AML-193 (cell line): ENCODE results near the gene PPP1R15A.
"Not testable (repeated sequence)": the region's sequence is repeated elsewhere in the genome, so short reads cannot be mapped to it uniquely, and the experiment has no call there.

Source experiments
- DNase-seq, 2 experiments: peaks; one replicate each; lab custom pipeline; 2025; lab: John Stamatoyannopoulos, UW

Gene PPP1R15A

DNA sequence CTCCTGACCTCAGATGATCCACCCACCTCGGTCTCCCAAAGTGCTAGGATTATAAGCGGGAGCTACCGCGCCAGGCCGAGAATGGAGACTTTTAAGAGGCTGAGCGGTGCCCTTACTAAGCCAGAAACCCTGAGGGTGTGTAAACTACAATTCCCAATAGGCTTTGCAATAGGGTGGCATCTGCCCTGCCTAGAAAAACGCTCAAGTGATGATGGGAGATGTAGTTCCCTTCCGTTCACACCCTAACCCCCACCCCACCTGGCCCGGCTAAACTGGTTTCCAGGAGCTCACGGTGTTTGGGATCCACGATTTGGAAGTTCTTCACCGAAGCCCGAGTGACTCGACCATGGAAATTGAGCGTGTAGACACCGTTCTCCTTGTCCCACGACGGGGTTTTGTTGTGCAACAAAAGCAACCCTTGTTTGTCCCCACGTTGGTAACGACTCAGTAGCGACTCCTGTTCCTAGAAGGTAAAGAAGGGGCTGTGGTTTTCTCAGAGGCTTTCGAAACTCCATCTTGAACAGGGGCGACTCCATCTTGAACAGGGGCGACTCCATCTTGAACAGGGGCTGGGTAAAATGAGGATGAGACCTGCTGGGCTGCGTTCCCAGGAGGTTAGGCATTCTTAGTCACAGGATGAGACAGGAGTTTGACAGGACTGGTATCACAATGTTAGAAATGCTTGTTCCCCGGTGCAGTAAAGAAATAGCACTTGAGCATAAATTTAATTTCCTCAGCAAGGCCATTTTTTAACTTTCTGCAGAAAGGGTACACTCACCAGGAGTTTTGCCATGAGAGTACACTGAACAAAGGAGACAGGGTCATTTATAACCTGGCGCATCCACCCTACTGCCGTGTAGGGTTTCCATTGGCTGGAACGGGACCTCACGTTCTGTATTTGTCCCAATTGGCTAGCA is 9.8 kb downstream of the PPP1R15A start:
- no peak for DNase-seq

DNA sequence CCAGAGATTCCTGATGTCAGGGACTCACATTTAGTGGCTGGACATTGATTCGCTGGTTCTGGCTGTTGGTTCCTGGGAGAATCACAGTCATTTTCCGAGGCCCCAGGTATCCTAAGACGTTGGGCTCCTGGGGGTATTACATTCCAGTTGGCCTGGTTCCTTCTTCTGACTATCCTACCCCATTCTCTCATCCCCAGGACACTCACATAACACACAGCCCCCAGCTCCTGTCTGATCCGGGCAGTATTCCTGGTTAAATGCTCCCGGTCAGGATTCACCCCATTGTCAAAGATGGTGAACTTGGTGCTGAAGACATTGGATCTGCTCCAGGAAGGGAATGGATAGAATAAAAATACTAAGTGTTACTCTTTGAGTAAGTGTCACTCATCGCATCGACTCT is 11.5 kb downstream of the PPP1R15A start:
- DNase-seq, result no peak

DNA sequence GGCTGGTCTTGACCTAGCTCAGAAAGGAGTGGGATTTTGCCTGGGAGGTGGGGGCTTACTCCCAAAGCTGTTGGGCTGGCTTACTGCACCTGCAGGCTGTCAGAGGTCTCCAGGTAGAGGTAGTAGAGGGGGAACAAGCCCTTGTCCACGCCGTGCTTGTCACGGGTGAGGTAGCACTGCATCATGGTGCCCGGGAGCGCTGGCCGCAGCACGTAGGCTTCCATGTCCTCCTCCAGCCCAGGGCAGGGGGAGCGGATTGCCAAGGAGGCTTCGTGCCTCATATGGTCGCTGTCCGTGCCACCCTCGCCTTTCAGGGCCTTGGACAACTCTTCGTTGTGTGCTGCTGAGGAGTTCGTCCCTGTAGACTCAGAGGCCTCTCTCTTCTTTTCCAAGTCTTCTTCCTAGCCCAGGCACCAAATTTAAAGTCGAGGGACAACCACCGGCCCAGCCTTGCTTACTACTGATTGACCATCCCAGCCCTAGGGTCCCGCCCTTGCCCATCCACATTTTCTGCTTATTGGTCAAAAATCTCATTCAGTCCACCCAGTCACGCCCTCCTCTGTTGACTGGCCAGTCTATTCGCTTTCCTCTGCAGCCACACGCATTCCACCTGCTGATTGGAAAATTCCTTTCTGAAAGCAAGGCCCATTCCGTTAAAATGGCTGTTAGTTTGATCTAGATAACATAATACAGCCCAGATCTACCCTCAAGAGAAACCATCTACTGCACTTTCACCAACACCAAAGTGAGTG is 15.8 kb downstream of the PPP1R15A start:
- no peak for DNase-seq

DNA sequence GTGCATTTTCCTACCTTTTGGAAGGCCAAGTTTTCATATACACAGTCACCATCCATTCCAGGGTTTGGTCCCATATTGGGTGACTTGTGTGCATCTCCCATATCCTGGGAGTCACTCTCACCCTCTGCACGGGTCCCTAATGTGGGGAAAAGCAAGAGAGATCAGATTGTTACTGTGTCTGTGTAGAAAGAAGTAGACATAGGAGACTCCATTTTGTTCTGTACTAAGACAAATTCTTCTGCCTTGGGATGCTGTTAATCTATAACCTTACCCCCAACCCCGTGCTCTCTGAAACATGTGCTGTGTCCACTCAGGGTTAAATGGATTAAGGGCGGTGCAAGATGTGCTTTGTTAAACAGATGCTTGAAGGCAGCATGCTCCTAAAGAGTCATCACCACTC is 17.3 kb downstream of the PPP1R15A start:
- not testable (repeated sequence) for DNase-seq

DNA sequence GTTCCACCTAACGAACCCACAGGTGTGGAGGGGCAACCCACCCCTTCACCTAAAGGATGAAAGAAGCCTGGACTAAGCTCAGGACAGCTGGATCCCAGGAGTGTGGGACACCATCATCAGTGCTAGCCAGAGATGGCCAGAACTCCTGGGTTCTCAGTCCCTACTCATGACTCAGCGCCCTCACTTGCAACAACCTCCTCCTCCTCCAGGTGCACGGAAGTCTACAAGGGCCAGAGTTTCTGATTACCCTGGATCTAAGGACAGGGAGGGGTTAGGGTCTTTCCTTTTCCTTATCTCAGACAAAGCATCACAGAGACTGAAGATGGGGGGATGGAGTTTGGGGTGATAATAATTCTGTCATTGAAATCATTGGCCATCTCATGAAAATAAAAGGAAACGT is 18.3 kb downstream of the PPP1R15A start:
- no peak for DNase-seq

DNA sequence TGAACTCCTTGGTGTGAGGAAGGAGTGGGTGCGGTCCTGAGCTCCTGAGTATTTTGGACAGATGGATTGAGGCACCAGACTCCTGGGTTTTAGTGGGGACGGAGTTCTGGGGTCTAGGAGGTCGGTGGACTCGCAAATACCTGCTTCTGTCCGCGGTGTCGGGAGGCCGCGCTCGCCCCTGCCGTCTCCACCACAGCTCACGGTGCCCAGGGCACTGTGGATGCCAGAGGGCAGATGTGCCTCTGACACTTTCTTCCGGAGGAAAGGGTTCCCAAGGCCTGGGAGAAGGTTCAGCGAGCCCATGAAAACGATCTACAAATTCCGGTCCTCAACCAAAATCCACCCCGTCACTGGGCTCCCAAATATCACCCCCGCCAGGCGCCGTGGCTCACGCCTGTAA is 23.0 kb downstream of the PPP1R15A start:
- no peak for DNase-seq

DNA sequence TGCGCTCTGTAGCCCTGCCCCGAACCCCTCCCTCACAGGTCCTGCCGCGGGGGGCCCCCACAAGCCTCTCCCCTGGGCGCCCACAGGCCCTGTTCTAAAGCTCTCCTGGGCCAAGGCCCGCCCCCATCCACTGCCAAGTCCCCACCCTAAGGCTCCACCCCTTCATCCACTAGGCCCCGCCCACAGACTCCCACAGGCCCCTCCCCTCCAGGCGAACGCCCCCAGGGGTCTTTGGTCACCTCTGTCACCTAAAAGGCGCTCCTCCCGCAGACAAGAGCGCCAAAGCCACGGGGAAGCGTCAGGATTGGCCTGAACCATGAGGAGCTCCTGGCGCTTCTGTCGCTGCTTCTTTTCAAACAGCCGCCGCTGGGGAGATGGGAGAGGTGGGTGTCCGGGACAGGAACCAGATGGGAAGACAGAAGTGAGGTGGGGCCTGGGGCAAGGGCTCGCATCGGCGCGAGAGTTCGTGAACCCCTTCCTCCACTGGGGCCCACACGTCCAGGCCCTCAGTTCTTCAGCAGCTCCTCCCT is 24.0 kb downstream of the PPP1R15A start:
- no peak for DNase-seq

DNA sequence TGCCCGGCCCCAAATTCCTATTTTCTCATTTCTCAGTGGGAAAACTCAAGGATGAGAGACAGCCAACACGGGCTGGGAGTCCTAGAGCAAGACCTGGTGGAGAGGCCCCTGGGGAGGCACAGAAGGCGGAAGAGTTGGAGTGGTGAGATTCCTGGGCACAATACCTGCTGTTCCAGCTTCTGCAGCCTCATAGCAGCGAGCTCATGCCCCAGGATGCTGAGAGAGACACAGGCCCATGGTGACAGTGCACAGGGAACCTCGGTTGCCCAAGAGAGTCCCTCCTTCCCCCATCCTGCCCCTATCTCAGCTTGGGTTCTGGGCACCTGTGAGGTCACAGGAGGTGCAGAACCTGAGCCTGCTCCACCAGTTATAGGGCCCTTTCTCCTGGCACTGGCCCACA is 25.0 kb downstream of the PPP1R15A start:
- DNase-seq, result no peak

DNA sequence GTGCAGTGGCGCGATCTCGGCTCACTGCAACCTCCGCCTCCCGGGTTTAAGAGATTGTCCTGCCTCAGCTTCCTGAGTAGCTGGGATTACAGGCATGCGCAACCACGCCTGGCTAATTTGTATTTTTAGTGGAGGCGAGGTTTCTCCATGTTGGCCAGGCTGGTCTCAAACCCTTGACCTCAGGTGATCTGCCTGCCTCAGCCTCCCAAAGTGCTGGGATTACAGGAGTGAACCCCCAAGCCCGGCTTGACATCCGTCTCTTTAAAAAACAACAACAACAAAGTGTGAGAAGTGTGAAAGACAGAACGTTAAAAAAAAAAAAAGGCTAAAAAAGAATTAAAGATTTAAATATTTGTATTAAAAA is 27.1 kb downstream of the PPP1R15A start:
- DNase-seq, result not testable (repeated sequence)

DNA sequence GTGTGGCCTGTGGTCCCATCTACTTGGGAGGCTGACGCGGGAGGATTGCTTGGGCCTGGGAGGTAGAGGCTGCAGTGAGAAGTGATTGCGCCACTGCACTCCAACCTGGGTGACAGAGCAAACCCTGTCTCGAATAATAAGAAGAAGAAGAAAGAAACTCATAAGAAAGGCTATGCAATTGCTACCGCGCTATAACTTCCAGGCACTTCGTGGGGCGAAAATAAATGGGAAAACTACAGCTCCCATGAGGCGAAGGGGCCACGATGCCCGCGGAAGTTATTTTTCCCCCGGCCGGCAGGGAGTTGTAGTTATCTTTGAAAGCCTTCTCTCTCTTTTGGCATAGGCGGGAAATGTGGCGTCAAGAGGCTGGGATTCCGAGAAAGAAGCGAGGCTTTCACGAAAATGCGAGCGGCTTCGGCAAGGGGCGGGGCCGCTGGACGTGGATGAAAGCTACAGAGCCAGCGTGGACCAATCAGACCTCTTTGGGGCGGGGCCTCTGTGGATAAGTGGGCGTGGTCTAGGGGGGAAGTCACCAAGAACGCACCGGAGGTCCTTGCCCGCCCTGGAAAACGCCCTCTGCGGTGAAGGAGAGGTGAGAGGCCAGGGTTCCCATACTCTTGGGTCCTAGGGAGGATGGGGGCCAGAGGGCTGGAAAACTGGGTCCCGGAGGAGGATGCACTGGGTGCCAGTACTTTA is 27.7 kb downstream of the PPP1R15A start, which contains the start of gene NUCB1:
NUCB1 (plus strand) TSS at position 532 of the 696 bp plus-strand sequence. CDS start 485 bp downstream, outside the sequence.
- peak; percentile 95 to 97 for DNase-seq

DNA sequence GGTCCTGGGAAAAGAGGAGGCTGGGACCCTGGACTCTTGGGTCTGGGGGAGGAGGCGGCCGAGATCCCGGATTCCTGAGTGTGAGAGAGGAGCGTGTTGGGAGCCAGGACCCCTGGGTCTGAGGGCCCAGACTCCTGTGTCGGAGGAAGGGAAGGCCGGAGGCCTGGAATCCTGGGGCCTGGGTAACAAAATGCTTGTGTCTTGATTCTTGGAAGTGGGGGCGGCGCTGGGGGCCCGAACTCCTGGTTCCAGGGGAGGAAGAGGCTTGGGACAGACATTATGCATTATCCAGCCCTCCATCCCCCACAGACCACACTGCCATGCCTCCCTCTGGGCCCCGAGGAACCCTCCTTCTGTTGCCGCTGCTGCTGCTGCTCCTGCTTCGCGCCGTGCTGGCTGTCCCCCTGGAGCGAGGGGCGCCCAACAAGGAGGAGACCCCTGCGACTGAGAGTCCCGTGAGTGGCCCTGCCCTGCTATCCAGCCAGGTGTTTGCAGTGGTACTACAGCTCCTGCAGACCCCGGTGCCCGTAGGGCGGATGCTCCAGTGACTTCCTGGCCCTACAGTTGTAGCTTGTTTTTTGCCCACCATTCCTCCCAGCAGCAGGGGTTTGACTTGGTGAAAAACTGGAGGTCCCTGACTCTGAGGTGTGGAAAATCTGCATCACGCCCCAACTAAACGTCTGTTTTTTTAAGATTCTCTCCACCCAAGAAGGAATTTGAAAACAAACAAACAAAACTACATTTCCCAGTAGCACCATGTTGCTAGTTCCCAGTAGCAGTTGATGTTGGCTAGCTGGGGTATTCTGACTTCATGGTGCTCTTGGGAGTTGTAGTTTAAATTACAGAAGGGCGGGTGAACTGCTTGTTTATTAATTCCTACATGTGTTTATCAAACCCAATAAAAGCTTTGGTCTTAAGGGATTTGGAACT is 28.5 kb downstream of the PPP1R15A start:
- DNase-seq, result no peak

DNA sequence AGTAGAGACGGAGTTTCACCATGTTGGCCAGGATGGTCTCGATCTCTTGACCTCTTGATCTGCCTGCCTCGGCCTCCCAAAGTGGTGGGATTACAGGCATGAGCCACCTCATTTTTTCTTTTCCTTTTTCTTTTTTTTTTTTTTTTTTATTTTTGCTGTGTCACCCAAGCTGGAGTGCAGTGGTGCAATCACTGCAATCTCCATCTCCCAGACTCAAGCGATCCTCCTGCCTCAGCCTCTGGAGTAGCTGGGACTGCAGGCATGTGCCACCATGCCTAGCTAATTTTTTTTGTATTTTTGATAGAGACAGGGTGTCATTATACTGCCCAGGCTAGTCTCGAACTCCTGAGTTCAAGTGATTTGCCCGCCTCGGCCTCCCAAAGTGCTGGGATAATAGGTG is 30.1 kb downstream of the PPP1R15A start:
- not testable (repeated sequence) for DNase-seq

DNA sequence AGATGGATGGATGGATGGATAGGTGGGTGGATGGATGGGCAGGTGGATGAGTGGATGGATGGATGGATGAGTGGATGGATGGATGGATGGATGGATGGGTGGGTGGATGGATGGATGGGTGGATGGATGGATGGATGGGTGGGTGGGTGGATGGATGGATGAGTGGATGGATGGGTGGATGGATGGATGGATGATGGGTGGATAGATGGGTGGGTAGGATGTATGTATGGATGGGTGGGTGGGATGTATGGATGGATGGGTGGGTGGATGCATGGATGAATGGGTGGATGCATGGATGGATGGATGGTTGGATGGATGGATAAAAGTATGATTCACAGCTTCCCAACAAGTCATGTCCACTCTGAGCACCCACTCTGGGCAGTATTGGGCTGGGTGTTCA is 31.6 kb downstream of the PPP1R15A start:
- DNase-seq, result not testable (repeated sequence)

DNA sequence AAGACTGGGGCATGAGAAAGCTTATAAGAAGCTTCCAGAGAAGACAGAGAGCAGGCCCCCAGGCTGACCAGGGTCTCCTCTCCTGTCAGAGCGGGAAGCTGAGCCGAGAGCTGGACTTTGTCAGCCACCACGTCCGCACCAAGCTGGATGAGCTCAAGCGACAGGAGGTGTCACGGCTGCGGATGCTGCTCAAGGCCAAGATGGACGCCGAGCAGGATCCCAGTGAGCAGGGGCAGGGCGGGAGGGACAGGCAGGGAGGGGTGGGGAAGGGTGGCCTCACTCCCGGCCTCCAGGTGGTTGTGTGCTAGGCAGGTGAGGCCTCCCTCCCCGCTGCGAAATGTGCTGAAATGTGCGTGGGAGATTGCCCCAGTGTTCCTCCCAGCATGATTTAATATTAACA is 33.4 kb downstream of the PPP1R15A start:
- DNase-seq, result no peak

DNA sequence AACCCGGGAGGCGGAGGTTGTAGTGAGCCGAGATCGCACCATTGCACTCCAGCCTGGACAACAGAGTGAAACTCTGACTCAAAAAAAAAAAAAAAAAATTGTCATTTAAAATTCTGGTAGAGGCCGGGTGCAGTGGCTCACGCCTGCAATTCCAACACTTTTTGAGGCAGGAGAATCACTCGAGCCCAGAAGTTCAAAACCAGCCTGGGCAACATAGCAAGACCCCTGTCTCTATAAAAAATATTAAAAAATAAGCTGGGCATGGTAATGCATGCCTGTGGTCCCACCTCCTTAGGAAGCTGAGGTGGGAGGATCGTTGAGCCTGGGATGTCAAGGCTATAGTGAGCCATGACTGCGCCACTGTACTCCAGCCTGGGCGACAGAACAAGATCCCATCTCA is 34.1 kb downstream of the PPP1R15A start:
- no peak for DNase-seq

DNA sequence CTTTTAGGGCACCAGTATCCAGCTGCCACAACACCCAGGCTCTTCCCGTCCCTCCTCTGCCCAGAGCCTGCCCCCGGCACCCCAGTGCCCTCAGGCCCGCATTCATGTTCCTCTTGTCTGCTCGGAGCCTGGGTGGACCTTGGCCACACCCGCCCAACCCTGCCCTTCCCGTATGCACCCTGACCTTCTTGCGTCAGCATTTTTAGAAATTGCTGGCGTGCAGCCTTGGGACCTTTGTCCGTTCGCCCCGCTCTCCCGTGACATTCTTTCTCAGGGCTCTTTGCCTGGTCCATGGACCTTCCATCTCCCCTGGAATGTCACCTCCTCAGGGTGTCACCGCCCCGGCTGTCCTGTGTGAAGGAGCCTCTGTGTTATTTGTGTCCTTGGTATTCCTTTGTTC is 35.5 kb downstream of the PPP1R15A start:
- no peak for DNase-seq

DNA sequence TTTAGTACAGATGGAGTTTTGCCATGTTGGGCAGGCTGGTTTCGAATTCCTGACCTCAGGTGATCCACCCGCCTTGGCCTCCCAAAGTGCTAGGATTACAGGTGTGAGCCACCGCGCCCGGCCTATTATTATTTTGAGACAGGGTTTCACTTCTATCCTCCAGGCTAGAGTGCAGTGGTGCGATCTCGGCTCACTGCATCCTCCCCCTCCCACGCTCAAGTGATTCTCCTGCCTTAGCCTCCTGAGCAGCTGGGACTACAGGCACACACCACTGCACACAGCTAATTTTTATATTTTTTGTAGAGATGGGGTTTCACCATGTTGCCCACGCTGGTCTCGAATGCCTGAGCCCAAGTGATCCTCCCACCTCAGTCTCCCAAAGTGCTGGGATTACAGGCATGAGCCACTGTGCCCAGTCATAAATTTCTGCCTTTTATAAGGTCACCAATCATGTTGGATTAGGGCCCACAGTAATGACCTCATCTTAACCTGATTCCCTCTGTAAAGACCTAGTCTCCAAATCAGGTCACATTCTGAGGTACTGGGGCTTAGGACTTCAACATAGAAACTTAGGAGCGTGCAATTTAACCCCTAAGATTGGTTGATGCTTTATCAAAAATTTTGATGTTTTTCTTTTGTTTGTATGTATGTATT is 37.3 kb downstream of the PPP1R15A start:
- DNase-seq, result not testable (repeated sequence)

DNA sequence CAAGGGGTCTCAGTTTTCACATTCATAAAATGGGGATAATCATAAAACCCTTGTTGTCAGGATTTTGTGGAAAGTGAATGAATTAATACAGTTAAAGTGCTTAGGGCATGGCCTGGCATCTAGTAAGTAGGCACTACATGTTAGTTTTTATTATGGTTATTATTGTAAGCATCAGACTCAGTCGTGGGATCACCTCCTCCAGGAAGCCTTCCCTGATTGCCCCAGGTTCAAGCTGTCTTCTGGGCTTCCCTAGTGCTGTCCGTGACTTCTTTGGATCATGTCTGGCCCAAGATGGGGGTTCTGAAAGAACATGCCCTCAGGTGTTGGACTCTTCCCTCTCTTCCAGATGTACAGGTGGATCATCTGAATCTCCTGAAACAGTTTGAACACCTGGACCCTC is 38.6 kb downstream of the PPP1R15A start:
- no peak for DNase-seq

DNA sequence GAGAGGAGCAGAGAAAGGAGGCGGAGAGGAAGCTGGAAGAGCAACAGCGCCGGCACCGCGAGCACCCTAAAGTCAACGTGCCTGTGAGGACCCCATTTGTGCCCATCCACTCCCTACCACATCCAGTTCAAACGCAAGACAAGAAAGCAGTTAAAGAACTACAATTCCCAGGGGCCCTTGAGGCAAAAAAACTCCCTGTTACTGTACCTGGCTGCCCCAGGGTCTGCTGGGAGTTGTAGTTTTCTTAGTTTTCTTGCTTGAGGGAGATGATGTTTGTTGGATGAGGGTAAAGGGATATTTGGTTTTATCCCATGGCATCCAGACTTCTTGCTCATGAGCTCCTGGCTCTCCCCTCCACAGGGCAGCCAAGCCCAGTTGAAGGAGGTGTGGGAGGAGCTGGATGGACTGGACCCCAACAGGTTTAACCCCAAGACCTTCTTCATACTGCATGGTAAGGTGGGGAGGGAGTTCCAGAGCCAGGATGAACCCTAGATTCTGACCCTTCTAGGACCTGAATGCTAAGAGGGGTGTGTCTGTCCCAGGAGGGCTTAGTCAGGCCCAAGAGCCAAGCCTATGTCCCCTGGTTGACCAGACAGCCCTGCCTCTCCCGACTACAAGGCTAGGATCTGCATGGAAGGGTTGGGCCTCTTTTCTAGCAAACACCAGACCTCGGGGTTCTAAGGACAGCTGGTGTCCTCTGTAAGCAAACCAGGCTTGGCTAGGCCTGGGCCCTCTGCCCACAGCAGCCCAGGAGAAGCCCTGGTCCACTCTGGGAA is 41.1 kb downstream of the PPP1R15A start:
- peak in 1 of 2 experiments; percentile 1 for DNase-seq

DNA sequence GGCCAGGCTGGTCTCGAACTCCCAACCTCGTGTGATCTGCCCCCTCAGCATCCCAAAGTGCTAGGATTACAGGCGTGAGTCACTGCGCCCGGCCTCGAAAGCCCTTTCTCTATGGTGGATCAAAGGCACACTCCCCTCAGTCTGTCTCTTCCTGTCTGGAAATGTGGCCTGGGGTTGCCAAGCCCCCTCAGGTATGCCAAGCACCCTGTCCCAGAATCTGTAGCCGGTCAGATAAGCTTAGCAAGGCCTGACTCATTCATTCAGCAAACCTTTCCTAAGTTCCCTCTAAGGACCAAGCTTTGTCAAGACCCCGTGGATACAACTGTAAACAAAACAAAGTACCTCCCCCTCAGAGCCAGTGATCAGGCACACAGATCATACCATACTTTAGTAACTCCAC is 42.0 kb downstream of the PPP1R15A start:
- no peak for DNase-seq
